Vagina (tissue), 2 donors: ENCODE results near the gene AP1S3. TPM values are rescaled to one million over a fixed set of nuclear protein-coding genes. Genes with fewer than 3 reads are reported as not detected.

ENCODE experiments used
- DNase-seq, 2 donors: peaks; one replicate each; pipeline ENCODE4 v3.0.0-alpha.2; 2017; ENCODE audit errors: extremely low spot score in 2 of 2
- H3K27ac ChIP-seq: fragments of 200-600 bp; sonication (generic); one replicate; pipeline ENCODE4 v1.5.1; 2019
- H3K27me3 ChIP-seq: fragments of 200-600 bp; sonication (generic); one replicate; pipeline ENCODE4 v1.5.1; 2019
- H3K36me3 ChIP-seq, 2 donors: fragments of 200-600 bp; sonication (generic); one replicate each; pipeline ENCODE4 v1.5.1; 2017 to 2019
- H3K4me1 ChIP-seq: fragments of 200-600 bp; sonication (generic); one replicate; pipeline ENCODE4 v1.5.1; 2019
- H3K4me3 ChIP-seq, 2 donors: fragments of 200-600 bp; sonication (generic); 1 replicate in 1 of 2; 2 replicates in 1 of 2; pipeline ENCODE4 v1.5.1; 2016 to 2019
- H3K9me3 ChIP-seq: fragments of 200-600 bp; sonication (generic); one replicate; pipeline ENCODE4 v1.5.1; 2019
- POLR2A ChIP-seq, 2 donors: fragments of 450-650 bp; IDR thresholded peaks; one replicate each; pipeline ENCODE4 v1.6.1; 2017; ENCODE audit warnings: antibody characterized with exemption in 2 of 2, mild to moderate bottlenecking in 2 of 2, moderate library complexity in 2 of 2
- POLR2AphosphoS5 ChIP-seq, 2 donors: sonication (generic); formaldehyde crosslinking; IDR thresholded peaks; one replicate each; pipeline ENCODE4 v1.9.0; 2017; ENCODE audit warnings: antibody characterized with exemption in 2 of 2, mild to moderate bottlenecking in 2 of 2, low read depth in 1 of 2; ENCODE audit not compliant: insufficient read depth in 1 of 2
- intact Hi-C: fragments of 100-400 bp; cut with DNase I; formaldehyde crosslinking; loops from one replicate; pipeline ENCODE4 v1.15.1; 2023
- total RNA-seq: library from RNA; depleted of rRNA; stranded (reverse); fragments of >200 nt; gene quantifications from one replicate; pipeline ENCODE4 v1.2.3, GENCODE V29; 2016
- TF ChIP-seq, protein P1 (sequence below), 3 experiments: fragments of 450-650 bp in 2 of 3; fragments of 200-600 bp in 1 of 3; sonication (generic) in 1 of 3; IDR thresholded peaks; one replicate each; pipeline ENCODE4 v1.5.1; 2017 to 2019; ENCODE audit warnings: antibody characterized with exemption in 3 of 3, mild to moderate bottlenecking in 2 of 3, moderate library complexity in 2 of 3

AP1S3 gene
- total RNA-seq, 1 donor from 2014 or later = 9.8 TPM

DNA sequence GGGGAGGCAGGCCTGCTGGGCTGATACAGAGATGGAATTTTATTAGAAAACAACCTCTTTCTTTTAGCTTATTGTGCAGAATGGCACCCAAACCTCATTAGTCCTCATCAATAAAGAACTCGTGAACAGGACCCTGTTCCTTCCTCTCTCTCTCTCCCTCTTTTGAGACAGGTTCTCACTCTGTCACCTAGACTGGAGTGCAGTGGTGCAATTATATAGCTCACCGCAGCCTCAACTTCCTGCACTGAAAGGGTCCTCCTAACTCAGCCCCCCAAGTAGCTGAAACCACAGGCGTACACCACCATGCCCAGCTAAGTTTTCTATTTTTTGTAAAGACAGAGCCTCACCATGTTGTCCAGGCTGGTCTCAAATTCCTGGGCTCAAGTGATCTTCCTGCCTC, 21.7 kb upstream of the AP1S3 start:
- no peak for TF ChIP-seq POLR2A (IDR thresholded peaks at IDR 0.05)
- TF ChIP-seq POLR2AphosphoS5 (IDR thresholded peaks at IDR 0.05; ENCODE audit: insufficient read depth in 1 of 2, low read depth in 1 of 2) = no peak
- TF ChIP-seq, protein P1, sequence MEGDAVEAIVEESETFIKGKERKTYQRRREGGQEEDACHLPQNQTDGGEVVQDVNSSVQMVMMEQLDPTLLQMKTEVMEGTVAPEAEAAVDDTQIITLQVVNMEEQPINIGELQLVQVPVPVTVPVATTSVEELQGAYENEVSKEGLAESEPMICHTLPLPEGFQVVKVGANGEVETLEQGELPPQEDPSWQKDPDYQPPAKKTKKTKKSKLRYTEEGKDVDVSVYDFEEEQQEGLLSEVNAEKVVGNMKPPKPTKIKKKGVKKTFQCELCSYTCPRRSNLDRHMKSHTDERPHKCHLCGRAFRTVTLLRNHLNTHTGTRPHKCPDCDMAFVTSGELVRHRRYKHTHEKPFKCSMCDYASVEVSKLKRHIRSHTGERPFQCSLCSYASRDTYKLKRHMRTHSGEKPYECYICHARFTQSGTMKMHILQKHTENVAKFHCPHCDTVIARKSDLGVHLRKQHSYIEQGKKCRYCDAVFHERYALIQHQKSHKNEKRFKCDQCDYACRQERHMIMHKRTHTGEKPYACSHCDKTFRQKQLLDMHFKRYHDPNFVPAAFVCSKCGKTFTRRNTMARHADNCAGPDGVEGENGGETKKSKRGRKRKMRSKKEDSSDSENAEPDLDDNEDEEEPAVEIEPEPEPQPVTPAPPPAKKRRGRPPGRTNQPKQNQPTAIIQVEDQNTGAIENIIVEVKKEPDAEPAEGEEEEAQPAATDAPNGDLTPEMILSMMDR (IDR thresholded peaks at IDR 0.05) = no peak
- no peaks in the 10 kb centered on the region for H3K9me3 ChIP-seq
- H3K27ac ChIP-seq = no peak overlapping the region
- DNase-seq = no peak
- intact Hi-C loops = no loop called here
- H3K36me3 ChIP-seq = no peaks in the 10 kb centered on the region
- H3K4me3 ChIP-seq = no peak overlapping the region
- H3K4me1 ChIP-seq = no peaks in the 10 kb centered on the region
- no peaks in the 10 kb centered on the region for H3K27me3 ChIP-seq

DNA sequence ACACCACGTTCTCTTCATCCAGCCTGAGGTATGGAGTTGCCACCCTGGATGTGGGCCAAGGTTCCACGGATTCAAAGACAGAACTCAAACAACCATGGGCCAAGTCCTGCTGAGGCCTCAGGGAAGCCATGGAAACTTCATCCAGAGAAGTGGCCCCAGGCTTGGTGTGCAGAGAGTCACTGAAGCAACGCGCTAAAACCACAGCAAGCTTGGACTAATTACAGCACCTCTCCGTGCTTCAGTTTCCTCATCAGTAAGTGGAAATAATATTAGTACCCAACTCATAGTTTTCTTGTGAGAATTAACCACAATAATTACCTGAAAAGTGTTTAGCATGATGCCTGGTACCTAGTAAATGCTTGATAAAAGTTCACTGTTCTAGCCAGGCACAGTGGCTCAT, 19.2 kb upstream of the AP1S3 start:
- Histone ChIP-seq H3K4me3 (no peak overlapping the region), H3K27ac (no peak overlapping the region), H3K4me1 (no peaks in the 10 kb centered on the region), H3K27me3 (no peaks in the 10 kb centered on the region), H3K36me3 (no peaks in the 10 kb centered on the region), H3K9me3 (no peaks in the 10 kb centered on the region)
- DNase-seq = no peak
- intact Hi-C loops = no loop called here
- TF ChIP-seq POLR2A (IDR thresholded peaks at IDR 0.05) = no peak

DNA sequence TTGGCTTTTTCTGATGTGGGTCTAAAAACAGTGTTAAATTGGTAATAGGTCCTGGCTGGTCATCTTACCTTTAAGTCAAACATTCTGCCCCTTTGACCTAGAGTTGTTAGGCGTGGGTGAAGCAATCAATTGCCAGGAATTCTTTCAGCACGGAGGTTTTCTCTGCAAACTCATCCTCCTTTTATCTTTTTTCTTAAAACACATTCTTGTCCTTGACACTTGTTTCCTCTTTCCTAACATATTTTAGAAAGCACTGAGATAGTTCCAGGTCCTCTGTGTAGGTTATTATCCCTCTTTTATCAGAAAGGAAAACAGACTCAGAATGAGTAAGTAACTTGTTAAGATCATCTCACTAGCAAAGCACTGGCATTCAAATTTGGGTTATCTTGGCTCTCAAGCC, 18.6 kb upstream of the AP1S3 start:
- Histone ChIP-seq H3K9me3 (no peaks in the 10 kb centered on the region), H3K27ac (no peak overlapping the region), H3K4me3 (no peak overlapping the region), H3K36me3 (no peaks in the 10 kb centered on the region), H3K27me3 (no peaks in the 10 kb centered on the region), H3K4me1 (no peaks in the 10 kb centered on the region)
- no peak for DNase-seq
- intact Hi-C loops = no loop called here
- TF ChIP-seq, protein P1 (IDR thresholded peaks at IDR 0.05) = no peak
- TF ChIP-seq POLR2A (IDR thresholded peaks at IDR 0.05) (no peak), POLR2AphosphoS5 (IDR thresholded peaks at IDR 0.05; ENCODE audit: insufficient read depth in 1 of 2, low read depth in 1 of 2) (no peak)

DNA sequence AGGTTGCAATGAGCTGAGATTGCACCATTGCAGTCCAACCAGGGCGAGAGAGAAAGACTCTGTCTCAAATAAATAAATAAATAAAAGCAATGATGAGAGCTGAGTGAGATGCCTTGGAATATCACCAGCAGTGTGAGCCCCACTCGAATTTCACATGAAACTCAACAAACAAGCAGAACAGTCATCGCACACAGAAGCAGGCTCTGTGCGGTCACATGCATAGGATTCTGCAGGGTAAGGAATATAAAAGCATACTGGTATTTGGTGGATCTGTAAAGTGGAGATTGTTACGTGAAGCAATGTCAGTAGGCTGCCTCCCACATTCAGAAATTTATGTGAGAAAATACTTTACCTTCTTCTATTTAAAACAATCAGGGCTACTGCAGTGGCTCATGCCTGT, 18.0 kb upstream of the AP1S3 start:
- no peaks in the 10 kb centered on the region for H3K4me1 ChIP-seq

DNA sequence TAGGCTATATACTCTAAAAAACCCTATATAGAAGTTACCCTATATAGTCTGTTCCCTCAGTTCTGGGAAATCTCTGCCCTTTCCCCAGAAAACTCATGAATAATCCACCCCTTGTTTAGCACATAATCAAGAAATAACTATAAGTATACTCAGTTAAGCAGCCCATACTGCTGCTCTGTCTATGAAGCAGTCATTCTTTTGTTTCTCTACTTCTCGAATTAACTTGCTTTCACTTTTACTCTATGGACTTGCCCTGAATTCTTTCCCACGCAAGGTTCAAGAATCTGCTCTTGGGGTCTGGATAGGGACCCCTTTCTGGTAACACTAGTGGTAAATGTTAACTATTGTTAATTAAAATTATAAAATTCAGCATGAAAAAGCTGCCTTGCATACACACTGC, 17.4 kb upstream of the AP1S3 start:
- H3K27ac ChIP-seq = no peak overlapping the region
- DNase-seq = no peak
- intact Hi-C loops = no loop called here
- H3K4me3 ChIP-seq = no peak overlapping the region
- no peaks in the 10 kb centered on the region for H3K9me3 ChIP-seq
- no peaks in the 10 kb centered on the region for H3K27me3 ChIP-seq
- H3K36me3 ChIP-seq = no peaks in the 10 kb centered on the region
- TF ChIP-seq, protein P1 (IDR thresholded peaks at IDR 0.05) = no peak
- no peak for TF ChIP-seq POLR2AphosphoS5 (IDR thresholded peaks at IDR 0.05; ENCODE audit: insufficient read depth in 1 of 2, low read depth in 1 of 2)
- TF ChIP-seq POLR2A (IDR thresholded peaks at IDR 0.05) = no peak
- H3K4me1 ChIP-seq = no peaks in the 10 kb centered on the region

More for the DNA sequence above, 18.0 kb upstream of the AP1S3 start:
- Histone ChIP-seq H3K27ac (no peak overlapping the region), H3K27me3 (no peaks in the 10 kb centered on the region), H3K36me3 (no peaks in the 10 kb centered on the region), H3K9me3 (no peaks in the 10 kb centered on the region), H3K4me3 (no peak overlapping the region)
- TF ChIP-seq, protein P1 (IDR thresholded peaks at IDR 0.05) = no peak
- no peak for TF ChIP-seq POLR2AphosphoS5 (IDR thresholded peaks at IDR 0.05; ENCODE audit: insufficient read depth in 1 of 2, low read depth in 1 of 2)
- no peak for TF ChIP-seq POLR2A (IDR thresholded peaks at IDR 0.05)
- DNase-seq = no peak
- intact Hi-C loops = no loop called here

DNA sequence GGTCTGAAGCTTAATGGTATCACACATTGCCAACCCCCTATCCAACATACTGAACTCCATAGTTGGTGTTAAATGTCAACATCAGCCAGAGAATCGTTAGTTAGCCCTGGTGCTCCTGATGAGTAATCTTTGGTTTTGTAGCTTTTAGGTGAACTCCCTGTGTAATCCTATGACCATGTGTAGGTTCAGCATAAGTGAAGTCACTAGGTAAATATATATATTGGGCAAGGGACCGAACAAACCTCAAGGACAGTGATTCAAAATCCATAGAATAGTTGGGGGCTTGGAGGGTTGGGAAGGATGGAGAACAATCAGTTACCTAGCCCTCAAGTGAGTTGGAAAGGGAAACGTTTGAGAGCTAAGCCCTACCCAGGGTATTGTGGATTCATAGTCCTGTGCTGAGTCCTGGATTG, 16.0 kb upstream of the AP1S3 start:
- H3K9me3 ChIP-seq = no peaks in the 10 kb centered on the region
- no peaks in the 10 kb centered on the region for H3K36me3 ChIP-seq

More for the DNA sequence above, 16.0 kb upstream of the AP1S3 start:
- no peak overlapping the region for H3K4me3 ChIP-seq
- no peaks in the 10 kb centered on the region for H3K27me3 ChIP-seq
- TF ChIP-seq POLR2A (IDR thresholded peaks at IDR 0.05) (no peak), POLR2AphosphoS5 (IDR thresholded peaks at IDR 0.05; ENCODE audit: insufficient read depth in 1 of 2, low read depth in 1 of 2) (no peak)
- TF ChIP-seq, protein P1 (IDR thresholded peaks at IDR 0.05) = no peak
- intact Hi-C loops = no loop called here
- H3K27ac ChIP-seq = no peak overlapping the region
- DNase-seq = no peak
- no peaks in the 10 kb centered on the region for H3K4me1 ChIP-seq
